HG03196 (cell line): ENCODE results near the gene CASZ1.

ENCODE experiments used
- ATAC-seq: cut with Tn5 transposase; IDR thresholded peaks from one replicate; pipeline ENCODE4 v1.9.1; 2021; ENCODE audit not compliant: unreplicated experiment

CASZ1 gene

DNA sequence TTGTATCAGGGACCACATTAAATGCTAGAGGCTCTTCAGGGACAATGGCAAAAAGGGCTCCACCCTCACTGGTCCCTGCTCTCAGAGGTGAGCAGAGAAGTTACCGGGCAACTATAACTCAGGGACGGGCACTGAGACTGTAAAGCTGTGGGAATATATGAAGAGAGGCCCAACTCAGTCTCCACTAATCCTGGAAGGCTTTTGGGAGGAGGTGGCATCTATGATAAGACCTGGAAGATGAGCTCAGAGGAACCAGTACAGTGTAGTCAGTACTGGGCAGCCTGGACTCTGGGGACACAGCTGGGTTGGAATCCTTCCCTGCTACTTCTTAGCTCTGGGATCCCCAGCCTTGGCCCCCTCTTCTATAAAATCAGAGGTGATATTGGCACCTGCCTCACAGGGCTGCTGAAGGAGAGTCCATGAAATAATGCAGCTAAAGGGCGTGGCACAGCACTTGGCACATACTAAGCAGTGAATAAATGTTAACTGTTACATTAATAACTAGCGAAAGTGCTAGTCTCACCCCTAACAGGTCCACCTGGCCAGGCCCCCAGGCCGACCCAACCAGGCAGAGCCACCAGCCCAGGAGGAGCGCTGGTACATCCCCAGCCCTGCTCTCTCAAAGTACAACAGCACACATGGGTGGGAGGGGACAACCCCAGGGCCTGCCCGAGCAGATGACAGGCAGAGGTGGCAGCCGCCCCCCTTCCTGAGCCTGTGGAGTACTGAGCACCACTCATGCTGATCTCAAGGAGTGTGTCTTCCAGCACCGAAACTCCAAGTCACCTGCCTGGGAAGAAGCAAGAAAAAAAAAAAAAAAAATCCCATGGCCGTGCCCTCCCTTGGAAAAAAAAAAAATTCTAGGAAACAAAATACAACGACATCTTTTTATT lies 62.7 kb downstream of the CASZ1 start:
- no peak for ATAC-seq

DNA sequence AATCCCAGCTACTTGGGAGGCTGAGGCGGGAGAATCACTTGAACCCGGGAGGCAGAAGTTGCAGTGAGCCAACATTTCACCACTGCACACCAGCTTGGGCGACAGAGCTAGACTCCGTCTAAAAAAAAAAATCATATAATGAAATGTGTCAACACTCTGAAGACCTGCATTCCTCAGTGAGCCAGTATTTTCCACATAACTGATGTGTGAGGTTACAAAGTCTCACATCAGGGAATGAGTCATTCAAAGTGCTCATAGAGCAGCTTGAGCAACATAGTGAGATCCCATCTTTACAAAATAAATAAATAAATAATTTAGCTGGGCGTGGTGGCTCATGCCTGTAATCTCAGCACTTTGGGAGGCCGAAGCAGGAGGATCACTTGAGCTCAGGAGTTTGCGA lies 65.5 kb downstream of the CASZ1 start:
- no peak for ATAC-seq

DNA sequence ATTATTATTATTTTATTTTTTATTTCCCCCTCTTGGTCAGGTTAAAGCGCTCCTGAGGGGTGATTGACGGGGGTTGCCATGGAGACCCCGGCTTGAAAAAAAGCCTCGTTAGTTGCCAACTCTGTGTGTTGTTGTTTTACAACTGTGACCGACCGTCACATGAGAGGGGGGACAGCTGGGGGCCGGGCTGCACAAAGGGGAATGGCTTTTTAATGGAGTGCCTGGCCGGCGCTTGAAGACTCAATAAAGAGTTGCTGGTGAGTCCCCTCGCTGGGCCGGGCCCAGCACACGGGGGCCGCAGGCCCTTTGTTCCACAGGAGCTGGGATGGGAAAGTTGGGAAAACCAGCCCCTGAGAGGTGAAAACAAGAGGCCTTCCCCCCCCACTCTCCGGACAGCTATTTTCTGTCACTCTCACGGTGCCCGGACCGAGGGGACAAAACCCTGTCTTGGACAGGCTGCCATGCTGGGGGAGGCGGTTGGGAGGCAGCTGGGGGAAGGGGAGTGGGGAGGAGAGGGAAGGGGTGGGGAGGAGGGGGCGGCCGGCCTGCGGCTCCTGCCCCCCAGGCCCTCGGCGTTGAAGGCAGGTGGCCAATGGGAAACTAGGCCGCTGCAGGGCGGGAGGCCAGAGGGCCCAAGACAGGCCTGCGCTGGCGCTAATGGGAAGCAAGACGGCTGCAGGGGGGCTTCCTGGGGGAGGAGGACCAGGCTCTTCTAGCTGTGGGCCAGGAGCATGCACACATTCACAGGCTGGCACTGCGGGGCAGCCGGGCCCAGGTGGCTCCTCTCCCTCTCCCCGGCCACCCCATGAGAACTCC lies 67.6 kb downstream of the CASZ1 start:
- ATAC-seq = no peak

DNA sequence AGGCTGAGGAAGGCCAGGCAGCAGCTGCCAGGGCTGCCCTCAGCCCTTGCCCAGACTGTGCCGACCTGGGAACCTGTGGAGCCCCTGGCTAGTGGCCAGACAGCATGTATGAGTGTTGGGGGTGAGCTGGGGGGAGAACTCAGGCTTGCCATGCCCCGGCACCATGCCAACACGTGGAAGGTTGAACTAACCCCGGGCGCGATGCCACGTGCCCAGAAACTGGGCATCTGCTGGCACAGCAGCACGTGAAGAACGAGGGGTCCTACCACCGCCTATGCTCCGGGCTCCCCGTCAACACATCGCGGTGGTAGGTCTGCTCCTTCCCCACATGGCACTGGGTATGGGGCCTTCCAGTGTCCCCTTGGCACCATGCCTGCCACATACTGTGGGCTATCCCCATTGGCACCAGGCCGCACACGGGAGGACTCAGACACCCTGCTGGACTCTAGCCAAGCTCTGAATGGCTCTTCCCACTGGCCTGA lies 68.7 kb downstream of the CASZ1 start:
- ATAC-seq = no peak

DNA sequence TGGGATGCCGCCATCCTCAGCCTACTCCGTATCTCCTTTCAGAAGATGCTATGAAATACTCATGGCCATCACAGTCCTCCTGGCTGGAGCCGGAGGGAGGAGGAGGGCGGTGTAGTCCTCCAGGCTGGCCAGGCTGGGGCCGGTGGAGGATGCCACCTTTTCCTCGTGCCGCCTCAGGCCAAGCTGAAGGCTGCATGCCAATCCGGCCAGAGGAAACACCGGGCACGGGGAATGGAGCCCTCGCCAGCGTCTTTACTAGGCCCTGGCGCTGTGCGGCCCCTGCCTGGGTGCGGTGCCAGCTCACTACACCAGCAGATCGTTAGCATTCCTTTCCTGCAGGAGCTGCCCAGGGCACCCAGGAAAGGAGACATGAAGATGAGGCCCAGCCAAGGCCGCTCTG lies 70.1 kb downstream of the CASZ1 start:
- ATAC-seq = no peak

DNA sequence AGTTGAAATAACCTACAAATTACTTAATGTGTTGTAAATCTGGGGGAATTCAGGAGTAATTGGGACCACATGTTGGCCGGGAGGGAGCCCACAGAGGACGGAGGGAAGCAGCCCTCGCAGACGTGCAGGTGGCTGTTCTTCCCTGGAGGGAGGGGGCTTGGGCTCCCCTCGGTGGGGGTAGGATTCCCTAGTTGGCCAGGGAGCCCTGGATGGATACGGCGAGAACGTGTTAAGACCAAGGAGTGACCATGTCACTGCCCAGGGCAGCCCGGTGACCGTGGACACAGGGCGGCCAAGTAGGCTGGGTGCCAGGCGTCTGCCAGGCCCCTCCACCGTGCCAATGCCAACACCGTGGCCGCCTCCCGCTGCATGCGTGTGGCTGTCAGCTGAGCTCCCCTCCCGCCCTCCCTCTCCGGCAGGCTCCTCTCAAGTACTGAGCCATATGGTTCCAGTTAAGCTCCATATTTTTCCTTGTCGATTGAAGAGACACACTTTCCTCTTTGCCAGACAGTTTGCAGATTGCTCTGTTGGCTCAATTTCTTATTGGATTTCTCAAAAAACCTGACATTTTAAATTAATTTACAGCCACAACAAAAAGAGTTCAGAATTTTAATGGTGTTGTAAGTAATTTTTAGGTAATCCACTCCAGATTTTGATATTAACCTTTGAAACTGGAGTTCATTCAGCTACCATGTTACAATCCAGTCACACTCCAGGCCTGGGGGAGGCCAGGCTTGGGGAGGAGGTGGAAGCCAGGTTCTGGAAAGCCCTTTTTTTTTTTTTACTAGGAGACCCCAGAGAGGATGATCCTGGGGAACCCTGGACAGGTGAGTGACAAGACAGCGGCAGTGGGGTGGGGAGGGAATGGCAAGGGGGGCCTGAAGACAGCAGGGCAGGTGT lies 71.2 kb downstream of the CASZ1 start:
- no peak for ATAC-seq

DNA sequence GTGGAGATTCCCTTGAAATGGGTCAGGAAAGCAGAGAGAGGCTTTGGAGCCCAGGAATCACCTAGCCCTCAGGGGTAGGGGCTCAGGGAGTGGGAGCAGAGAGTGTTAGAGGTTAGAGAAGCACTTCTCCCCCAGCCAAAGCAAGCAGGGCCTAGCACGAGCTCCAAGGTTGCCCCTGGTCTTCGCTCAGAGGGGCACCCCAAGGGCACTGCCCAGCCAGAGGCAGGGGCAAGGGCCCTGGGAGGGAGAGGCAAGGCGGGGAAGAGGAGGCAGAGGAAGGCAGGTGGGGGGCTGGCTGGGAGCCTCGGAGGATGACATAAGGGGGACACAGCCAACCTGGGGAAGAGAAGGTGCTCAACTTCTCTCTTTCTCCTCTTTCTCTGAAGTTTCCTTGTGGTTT lies 71.9 kb downstream of the CASZ1 start:
- ATAC-seq = no peak

DNA sequence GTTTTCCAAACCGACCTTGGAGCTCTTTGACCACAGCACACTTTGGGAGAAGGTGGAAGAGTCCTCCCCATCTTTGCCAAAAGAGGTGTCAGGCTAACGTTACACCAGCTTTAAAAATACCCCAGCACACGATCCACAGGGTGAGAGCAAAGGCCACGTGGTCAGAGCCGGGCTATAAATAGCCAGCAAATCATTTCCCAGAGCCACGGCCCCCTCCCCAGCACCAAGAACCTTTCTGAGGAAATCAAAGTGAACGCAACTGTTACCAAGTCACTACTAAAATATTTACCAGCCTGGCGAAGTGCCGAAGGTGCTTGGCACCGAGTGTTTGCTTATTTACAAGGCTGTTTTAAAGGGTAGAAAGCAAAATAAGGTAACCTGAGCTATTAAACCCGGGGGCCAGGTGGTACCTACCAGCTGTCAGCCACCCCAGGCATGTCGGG lies 72.4 kb downstream of the CASZ1 start:
- ATAC-seq = no peak

DNA sequence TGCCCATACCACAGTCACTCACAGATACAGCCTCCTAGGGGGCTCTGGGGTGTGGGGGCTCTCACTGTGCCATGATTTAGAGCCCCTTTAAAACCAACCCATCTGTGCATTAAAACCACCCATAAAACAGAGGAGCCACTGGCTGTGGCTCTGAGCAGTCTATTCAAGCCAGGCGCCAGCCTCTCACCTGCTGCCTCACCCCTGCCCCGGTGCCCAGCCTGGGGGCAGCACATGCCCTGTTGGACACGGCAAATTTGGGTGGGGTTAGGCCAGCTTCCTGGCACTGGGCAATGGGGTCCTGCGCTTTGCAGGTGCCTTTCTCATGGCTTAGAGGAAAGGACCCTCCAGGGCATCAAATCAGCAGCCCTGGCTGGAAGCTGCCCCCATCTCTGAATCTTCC lies 73.1 kb downstream of the CASZ1 start:
- no peak for ATAC-seq

DNA sequence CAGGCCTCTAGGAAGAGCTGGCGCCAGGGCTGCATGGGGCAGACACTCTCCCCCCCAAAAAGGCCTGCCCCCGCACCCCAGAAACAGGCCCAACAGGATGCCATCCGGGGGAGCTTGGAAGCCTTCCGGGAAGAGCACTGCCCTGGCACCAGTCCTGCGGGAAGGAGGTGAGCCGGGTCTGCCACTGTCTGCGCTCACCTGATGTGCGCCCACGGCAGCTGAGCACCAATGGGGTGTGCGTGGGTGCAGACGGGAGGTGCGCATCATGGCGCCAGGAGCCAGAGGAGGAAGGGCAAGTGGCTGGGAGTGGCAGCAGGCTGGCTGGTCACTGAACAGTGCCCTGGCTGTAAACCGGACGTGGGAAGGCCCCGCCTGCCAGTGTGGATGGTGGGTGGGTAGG lies 73.6 kb downstream of the CASZ1 start:
- ATAC-seq = no peak

DNA sequence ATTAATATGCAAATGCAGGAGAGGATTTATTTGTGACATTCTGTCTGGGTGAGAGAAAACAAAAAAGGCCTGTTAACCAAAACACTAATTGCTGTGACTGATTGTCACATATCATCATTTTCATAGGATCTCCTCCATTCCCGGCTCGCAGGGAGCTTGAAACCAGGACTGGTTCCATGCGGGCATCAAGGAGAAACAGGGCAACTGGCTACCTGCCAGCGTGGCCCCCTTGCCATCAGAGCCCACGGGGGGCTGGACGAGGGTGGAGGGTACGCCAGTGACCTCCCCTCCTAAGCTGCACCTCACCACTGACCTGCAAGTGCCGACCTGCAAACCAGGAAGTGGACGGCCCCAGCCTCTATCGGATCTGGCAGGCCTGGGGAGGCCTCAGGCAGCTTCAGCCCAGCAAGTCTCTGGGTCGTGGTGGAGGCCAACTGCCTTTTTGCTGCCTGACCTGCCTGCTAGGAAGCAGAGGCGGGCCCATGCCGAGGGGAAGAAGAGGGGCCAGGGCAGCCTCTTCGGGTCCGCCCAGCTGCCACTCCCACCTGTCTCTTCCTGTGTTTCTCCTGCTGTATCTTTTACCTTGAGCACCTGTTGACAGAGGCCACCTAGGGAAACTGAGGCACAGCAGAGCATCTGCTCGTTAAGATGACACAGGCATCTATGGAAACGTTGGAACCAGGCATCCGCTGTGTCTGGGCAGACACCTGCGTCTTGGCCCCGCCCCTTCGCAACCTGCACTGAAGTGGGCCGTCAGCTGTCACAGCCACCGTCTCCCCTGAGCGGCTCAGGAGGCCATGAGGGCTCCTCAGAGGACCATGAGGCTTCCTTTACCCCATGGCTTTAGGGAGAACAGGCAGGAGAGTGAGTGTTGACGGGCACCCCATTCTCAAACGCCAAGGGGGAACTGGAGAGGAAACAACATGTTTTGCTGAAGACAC lies 74.8 kb downstream of the CASZ1 start:
- no peak for ATAC-seq

DNA sequence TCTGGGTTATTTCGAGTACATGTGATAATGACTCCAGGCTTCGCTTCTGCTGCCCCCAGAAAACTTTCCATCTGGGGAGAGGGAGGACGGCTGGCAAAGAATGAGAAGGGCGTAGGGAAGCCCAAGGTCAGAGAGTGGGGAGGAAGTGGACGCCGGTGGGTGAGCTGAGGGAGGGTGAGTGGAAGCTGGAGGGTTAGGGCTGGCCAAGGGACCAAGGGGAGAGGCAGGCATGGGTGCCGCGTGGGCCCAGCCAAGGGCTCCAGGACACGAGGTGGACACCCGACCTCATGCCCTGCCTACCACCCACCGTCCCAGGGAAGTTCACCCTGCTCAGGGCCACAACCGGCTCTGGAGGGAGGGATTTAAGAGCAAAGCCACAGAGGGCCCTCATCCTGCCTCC lies 75.8 kb downstream of the CASZ1 start:
- no peak for ATAC-seq

DNA sequence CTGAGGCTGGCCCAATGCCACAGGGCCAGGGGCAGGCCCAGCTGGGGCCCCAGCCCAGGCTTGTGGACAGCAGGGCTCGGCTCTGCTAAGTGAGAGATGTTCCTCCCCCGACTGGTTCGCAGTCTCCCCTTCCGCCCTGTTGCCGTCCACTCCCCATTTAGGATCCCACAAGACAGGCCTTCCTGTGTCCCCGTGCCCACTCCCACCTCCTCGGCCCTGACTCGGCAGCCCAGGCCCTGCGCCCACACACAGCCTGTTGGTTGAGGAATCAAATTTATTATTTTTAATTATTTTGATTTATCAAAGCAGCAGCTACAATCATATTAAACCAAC lies 78.4 kb downstream of the CASZ1 start:
- no peak for ATAC-seq

DNA sequence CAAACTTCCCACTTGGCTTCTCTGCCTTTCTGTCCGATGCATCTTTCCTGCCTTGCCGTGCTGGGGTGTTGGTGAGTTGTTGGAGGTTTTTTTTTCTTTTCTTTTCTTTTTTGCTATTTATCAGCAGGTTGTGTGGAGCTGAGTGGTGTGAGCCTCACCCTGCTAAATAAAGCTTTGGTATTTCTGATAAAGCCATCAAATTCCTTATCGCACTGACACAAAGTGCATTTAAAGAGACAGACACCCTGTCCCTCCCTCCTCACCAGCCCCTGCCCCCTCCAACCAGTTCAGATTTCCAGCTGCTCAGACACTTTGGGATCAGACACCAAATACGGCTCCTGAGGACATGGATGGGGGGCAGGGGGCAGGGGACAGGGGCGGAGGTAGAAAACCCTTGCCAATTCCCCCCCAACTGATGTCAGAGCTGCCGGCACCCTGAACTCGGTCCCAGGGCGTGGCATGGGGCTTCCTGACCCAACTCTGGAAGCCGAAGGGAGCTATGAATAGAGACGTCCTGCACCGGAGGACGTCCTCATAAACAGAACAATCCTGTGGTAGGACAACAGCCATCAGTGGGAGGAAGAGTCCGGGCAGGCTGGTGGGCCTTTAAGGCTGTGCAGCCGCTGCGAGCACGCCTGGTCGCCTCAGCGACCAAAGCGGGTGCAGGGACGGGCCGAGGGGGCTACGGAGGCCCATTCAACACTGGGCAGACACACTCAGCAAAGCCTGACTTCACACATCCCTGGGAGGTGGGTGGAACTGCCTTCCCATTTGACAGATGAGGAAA lies 79.0 kb downstream of the CASZ1 start:
- no peak for ATAC-seq

DNA sequence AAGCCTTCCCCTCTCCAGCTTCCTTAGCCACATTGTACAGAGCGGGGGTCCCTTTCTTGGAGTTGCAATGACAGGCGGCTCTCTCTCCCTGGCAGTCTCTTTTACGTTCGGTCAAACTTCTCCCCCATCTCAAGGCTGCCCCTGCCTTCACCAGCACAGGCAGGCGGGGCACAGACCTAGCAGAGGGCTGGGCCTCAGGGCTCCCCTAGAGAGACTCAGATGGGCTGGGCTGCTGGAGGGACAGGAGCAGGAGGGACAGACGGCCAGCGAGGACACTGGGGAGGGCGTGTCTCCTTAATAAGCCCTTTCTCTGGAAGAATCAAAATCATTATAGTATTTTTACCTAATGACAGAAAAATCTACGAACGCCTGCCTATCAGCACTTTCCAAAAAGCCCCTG lies 79.6 kb downstream of the CASZ1 start:
- ATAC-seq = no peak

DNA sequence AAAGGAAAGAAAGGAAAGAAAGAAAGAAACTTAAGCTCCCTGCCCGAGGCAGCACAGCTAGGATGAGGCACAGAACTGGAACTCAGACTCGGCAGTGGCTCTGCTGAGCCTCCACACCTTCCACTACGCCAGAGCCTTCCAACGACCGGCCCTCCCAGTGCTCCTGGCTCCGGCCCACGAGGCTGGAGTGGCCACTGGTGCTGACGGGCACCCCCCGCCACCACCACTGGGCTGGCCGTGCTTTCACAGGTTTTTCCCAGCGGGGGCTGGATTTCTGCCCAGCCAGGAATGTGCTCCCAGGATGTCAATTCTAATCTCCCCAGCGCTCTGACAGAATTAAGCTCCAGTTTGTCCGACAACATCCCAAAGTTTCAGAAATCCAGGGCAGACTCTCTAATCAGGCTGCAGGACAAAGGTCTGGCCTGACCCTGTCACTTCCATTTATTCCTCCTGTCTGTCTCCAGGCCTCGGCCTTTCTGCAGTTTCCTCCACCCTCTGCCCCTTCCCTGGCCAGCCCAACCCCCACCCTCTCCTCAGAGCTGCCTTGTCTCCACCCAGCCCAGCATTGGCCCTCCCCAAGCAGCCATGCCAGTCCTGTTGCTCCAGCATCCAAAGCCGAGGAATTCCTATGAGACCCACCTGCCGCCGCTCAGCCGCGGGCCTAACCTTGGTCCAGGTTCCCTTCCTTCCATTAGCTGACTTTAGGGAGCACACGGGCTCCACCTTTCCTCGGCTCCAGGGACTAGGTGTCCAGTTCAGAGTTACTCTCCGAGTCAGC lies 81.9 kb downstream of the CASZ1 start:
- ATAC-seq = no peak

DNA sequence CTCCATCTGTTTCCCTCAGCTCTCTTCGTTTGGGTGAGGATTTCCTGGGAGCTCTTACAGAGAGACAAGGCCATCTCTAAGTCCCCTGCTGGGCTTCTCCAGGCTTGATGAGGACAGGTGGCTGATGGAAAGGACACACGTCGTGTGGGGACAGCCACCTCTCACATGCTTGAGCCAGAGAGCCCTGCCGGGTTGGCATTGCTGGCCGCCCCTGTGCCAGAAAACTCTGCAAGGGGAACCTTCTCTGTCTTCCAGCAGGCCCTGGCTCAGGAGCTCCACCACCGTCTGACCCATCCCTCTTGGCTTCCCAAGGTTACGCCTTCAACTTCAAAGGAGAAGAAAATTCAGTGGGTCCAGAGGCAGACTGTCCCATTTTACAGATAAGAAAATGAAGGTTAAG lies 82.8 kb downstream of the CASZ1 start:
- ATAC-seq = no peak

DNA sequence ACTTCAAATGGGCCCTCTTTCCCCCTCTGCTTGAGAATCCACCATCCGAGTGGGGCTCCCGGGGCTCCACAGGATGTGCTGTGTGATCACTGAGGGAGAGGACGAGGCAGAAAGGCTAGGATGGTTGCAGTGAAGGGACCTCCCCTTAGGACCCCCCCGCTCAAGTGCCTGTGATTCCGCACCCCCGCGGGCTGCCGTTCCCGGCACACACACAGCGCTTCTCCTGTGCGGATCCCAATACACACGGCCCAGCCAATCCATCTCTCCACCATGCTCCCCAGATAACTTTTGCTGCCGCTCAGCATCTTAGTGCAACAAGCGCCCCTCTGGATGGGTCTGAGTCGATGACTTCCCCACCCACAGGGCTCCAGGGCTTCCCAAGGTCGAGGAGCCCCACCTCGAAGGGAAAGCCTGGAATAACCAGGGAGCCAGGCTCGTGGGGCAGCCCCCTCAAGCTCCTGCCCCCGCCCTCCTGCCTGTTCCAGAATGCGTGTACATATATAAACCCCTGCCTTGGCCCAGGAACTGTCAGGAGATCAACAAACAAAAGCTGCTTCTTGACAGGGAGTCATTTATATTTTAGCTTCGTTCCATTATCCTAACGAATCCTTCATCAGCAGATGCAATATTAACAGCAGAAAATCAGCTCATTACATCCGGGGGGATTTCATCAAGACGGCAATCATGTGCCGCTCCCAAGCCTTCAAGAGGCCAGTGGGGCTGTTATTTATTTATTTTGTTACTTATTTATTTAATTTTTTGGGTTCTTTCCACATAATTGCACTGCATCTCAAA lies 83.7 kb downstream of the CASZ1 start:
- ATAC-seq = no peak
